ENCODE measurements around the gene CD8A.

GRCh38 chr2:86791573-86791972 is 860 bp upstream of the CD8A start:
- TF ChIP-seq CTCF (conservative IDR thresholded peaks at IDR 0.05 in 1 of 2, IDR thresholded peaks at IDR 0.05 in 1 of 2; ENCODE audit: low read depth in 1 of 2, low read length in 2 of 2): no peak
- TF ChIP-seq EZH2 (IDR thresholded peaks at IDR 0.05; ENCODE audit: low read length, missing control alignments): no peak
